Endothelial cell of umbilical vein (primary cell): Measurements from ENCODE around the gene PITPNM2. TPM values are rescaled to one million over a fixed set of nuclear protein-coding genes. Genes with fewer than 3 reads are reported as not detected.

Experiments
- BruUV-seq: library from RNA; stranded (reverse); fragments of 400-500 nt; replicated peaks from 2 replicates; lab custom pipeline; 2021; lab: Mats Ljungman, UMichigan
- CTCF ChIA-PET: fragments of 300-600, 350-600 bp; sonication (Branson Sonifier 250); formaldehyde crosslinking; loops from one replicate; lab custom pipeline; 2021; ENCODE audit warnings: antibody characterized with exemption, inconsistent platforms; lab: Charles Lee
- POLR2A ChIA-PET: fragments of 300-600, 350-600 bp; sonication (Branson Sonifier 250); formaldehyde crosslinking; loops from one replicate; lab custom pipeline; 2021; ENCODE audit warnings: antibody characterized with exemption, inconsistent platforms; lab: Charles Lee
- DNase-seq: peaks from one replicate; pipeline ENCODE4 v3.0.0-alpha.2; 2011; ENCODE audit warnings: low read depth, low spot score
- FAIRE-seq: peaks from 2 replicates; lab custom pipeline; 2011; peaks lifted over from hg19 to GRCh38; lab: Jason Lieb, UNC
- H2AFZ ChIP-seq: 2 replicates; pipeline ENCODE4 v1.6.0; 2012; ENCODE audit warnings: low read depth, low read length, control low read depth, inconsistent platforms
- H3K27ac ChIP-seq: 2 replicates; pipeline ENCODE4 v1.5.1; 2011; ENCODE audit warnings: low read depth, mild to moderate bottlenecking, control low read depth, low read length, moderate library complexity; ENCODE audit not compliant: insufficient read depth
- H3K27me3 ChIP-seq, 2 experiments: 2 replicates each; pipeline versions ENCODE4 v1.6.0 to v1.6.1; 2011; ENCODE audit warnings: low read length in 2 of 2, mixed read lengths in 1 of 2; ENCODE audit not compliant: control insufficient read depth in 2 of 2, insufficient read depth in 2 of 2
- H3K36me3 ChIP-seq, 2 experiments: 2 replicates in 1 of 2; 3 replicates in 1 of 2; pipeline ENCODE4 v1.5.1; 2011; ENCODE audit warnings: low read length in 2 of 2, mild to moderate bottlenecking in 1 of 2, moderate library complexity in 1 of 2; ENCODE audit not compliant: control insufficient read depth in 2 of 2, insufficient read depth in 2 of 2; ENCODE audit errors: extremely low read depth in 1 of 2
- H3K4me1 ChIP-seq: 3 replicates; pipeline ENCODE4 v1.5.1; 2011; ENCODE audit warnings: mild to moderate bottlenecking, low read length; ENCODE audit not compliant: control insufficient read depth, insufficient read depth; ENCODE audit errors: extremely low read depth
- H3K4me2 ChIP-seq: 2 replicates; pipeline ENCODE4 v1.6.1; 2011; ENCODE audit warnings: low read length, control low read depth, mixed read lengths; ENCODE audit not compliant: insufficient read depth
- H3K4me3 ChIP-seq, 3 experiments: fragments of 200-600 bp in 1 of 3; sonication (generic), shearing (Covaris generic) in 1 of 3; replicated peaks in 1 of 3; 2 replicates each; pipeline ENCODE4 v1.5.1; 2011 to 2016; ENCODE audit warnings: control low read depth in 3 of 3, low read length in 3 of 3, mild to moderate bottlenecking in 2 of 3, inconsistent platforms in 1 of 3, low read depth in 1 of 3, moderate library complexity in 1 of 3; ENCODE audit not compliant: insufficient read depth in 1 of 3
- H3K79me2 ChIP-seq: 2 replicates; pipeline ENCODE4 v1.6.0; 2012; ENCODE audit warnings: low read length, inconsistent platforms; ENCODE audit not compliant: control insufficient read depth, insufficient read depth
- H3K9ac ChIP-seq: replicated peaks from 2 replicates; pipeline ENCODE3; 2011; ENCODE audit warnings: low read length, control low read depth; ENCODE audit not compliant: insufficient read depth; ENCODE audit errors: extremely low read depth
- H3K9me1 ChIP-seq: replicated peaks from 3 replicates; pipeline ENCODE4 v1.6.0; 2011; ENCODE audit warnings: mild to moderate bottlenecking, low read length; ENCODE audit not compliant: control insufficient read depth, insufficient read depth; ENCODE audit errors: extremely low read depth
- H3K9me3 ChIP-seq: replicated peaks from 2 replicates; pipeline ENCODE4 v1.5.1; 2012; ENCODE audit warnings: low read length, inconsistent platforms; ENCODE audit not compliant: control insufficient read depth, insufficient read depth
- H4K20me1 ChIP-seq: replicated peaks from 2 replicates; pipeline ENCODE3; 2011; ENCODE audit warnings: mild to moderate bottlenecking, low read length; ENCODE audit not compliant: control insufficient read depth, insufficient read depth; ENCODE audit errors: extremely low read depth
- EZH2 ChIP-seq: IDR thresholded peaks from 2 replicates; pipeline ENCODE4 v1.6.1; 2012; ENCODE audit warnings: borderline replicate concordance, low read depth, mild to moderate bottlenecking, moderate library complexity, low read length, inconsistent platforms; ENCODE audit not compliant: severe bottlenecking
- FOS ChIP-seq: IDR thresholded peaks from 2 replicates; pipeline ENCODE4 v1.6.1; 2011; ENCODE audit warnings: mild to moderate bottlenecking, low read length, moderate library complexity, borderline replicate concordance; ENCODE audit not compliant: insufficient read depth
- GATA2 ChIP-seq: IDR thresholded peaks from 2 replicates; pipeline ENCODE4 v1.7.0; 2011; ENCODE audit warnings: low read depth, mild to moderate bottlenecking, moderate library complexity, mixed read lengths, low read length; ENCODE audit not compliant: insufficient read length, insufficient read depth
- JUN ChIP-seq: IDR thresholded peaks from 2 replicates; pipeline ENCODE4 v1.6.1; 2011; ENCODE audit warnings: borderline replicate concordance, low read depth; ENCODE audit not compliant: insufficient read length, insufficient read depth
- MYC ChIP-seq: IDR thresholded peaks from one replicate; pipeline ENCODE4 v1.6.1; 2011; ENCODE audit warnings: mild to moderate bottlenecking, low read depth, low read length
- POLR2A ChIP-seq: IDR thresholded peaks from 2 replicates; pipeline ENCODE4 v1.6.1; 2012; ENCODE audit warnings: low read depth, mild to moderate bottlenecking, control low read depth, low read length
- POLR2AphosphoS5 ChIP-seq: IDR thresholded peaks from 2 replicates; pipeline ENCODE4 v1.6.1; 2012; ENCODE audit warnings: low read depth, mild to moderate bottlenecking, control low read depth, low read length, moderate library complexity; ENCODE audit not compliant: insufficient read depth
- dilution Hi-C: fragments of 300-500 bp; cut with MboI; formaldehyde crosslinking; loops from one replicate; pipeline ENCODE4 v1.15.0; 2019; ENCODE audit warnings: low sequenced_read_pairs; ENCODE audit not compliant: extremely low pct_ligation_motif_present
- intact Hi-C: fragments of 100-400 bp; cut with micrococcal nuclease; formaldehyde crosslinking; loops from one replicate; pipeline ENCODE4 v1.10.0; 2022
- polyA plus RNA-seq, 4 experiments: library from polyadenylated mRNA; depleted of rRNA in 3 of 4; stranded (reverse) in 3 of 4; unstranded in 1 of 4; fragments of >200 nt; gene quantifications; 2 replicates each; pipeline versions ENCODE4 v1.2.1 to v1.2.3, GENCODE V29; 2011 to 2012; ENCODE audit warnings: missing spikeins in 1 of 4
- total RNA-seq: library from RNA; stranded (reverse); gene quantifications from 2 replicates; pipeline ENCODE4 v1.2.3, GENCODE V29; 2021
- TF ChIP-seq, protein P1 (sequence below), 2 donors: IDR thresholded peaks; 1 replicate in 1 of 2; 2 replicates in 1 of 2; pipeline ENCODE4 v1.5.1; 2011; ENCODE audit warnings: low read length in 2 of 2, mild to moderate bottlenecking in 2 of 2, moderate library complexity in 2 of 2, control low read depth in 1 of 2, inconsistent platforms in 1 of 2, low read depth in 1 of 2; ENCODE audit not compliant: insufficient read depth in 1 of 2; ENCODE audit errors: extremely low read depth in 1 of 2
- TF ChIP-seq, protein P2 (sequence below): IDR thresholded peaks from 2 replicates; pipeline ENCODE4 v1.6.1; 2011; ENCODE audit not compliant: insufficient read depth, insufficient read length

The PITPNM2 gene
- total and polyA plus RNA-seq, 2 donors (not counting 3 experiments of a cell fraction or from before 2014, with no cell fraction given): 4.2 to 15.9 TPM

DNA sequence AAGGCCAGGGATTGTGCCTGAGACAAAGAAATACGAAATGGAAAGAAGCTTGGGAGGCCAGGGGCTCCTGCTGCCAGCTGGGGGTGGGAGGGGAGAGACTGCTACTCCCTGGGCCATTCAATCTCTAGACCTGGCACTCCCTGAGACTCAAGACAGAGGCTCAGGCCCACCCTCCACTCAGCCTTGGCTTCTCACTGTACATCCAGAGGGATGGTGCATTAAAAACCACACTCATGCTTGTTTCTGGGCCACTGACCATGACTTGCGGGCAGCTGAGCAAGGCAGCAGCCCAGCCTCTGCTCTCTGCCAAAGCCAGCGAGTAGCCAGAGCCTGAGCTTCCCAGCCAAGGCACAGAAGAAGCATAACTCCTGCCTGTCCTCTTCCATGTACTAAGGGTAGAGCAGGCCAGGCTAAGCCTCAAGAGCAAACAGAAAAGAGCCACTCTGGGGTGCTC lies 41.5 kb downstream of the PITPNM2 start:
- Histone ChIP-seq H4K20me1 (no peaks in the 10 kb centered on the region), H2AFZ (no peak overlapping the region), H3K79me2 (no peaks in the 10 kb centered on the region), H3K9me3 (no peaks in the 10 kb centered on the region), H3K27ac (no peak overlapping the region), H3K4me2 (no peak overlapping the region), H3K9me1 (no peaks in the 10 kb centered on the region), H3K4me3 (no peak overlapping the region), H3K27me3 (no peaks in the 10 kb centered on the region), H3K4me1 (peaks cover 35% of the 10 kb centered on the region), H3K36me3 (no peaks in the 10 kb centered on the region), H3K9ac (no peak overlapping the region)
- no peak for DNase-seq
- ChIA-PET CTCF (no interaction called here), POLR2A (no interaction called here)
- dilution Hi-C loops: no loop called here
- BruUV-seq: no TSS peak
- intact Hi-C loops: no loop called here
- TF ChIP-seq GATA2 (no peak), JUN (no peak), POLR2A (no peak), POLR2AphosphoS5 (no peak), EZH2 (no peak), FOS (no peak), MYC (no peak)
- TF ChIP-seq, protein P1, sequence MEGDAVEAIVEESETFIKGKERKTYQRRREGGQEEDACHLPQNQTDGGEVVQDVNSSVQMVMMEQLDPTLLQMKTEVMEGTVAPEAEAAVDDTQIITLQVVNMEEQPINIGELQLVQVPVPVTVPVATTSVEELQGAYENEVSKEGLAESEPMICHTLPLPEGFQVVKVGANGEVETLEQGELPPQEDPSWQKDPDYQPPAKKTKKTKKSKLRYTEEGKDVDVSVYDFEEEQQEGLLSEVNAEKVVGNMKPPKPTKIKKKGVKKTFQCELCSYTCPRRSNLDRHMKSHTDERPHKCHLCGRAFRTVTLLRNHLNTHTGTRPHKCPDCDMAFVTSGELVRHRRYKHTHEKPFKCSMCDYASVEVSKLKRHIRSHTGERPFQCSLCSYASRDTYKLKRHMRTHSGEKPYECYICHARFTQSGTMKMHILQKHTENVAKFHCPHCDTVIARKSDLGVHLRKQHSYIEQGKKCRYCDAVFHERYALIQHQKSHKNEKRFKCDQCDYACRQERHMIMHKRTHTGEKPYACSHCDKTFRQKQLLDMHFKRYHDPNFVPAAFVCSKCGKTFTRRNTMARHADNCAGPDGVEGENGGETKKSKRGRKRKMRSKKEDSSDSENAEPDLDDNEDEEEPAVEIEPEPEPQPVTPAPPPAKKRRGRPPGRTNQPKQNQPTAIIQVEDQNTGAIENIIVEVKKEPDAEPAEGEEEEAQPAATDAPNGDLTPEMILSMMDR (IDR thresholded peaks at IDR 0.05; ENCODE audit: extremely low read depth in 1 of 2, insufficient read depth in 1 of 2, low read depth in 1 of 2, low read length in 2 of 2): no peak
- TF ChIP-seq, protein P2, sequence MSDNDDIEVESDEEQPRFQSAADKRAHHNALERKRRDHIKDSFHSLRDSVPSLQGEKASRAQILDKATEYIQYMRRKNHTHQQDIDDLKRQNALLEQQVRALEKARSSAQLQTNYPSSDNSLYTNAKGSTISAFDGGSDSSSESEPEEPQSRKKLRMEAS: no peak
- FAIRE-seq: no peak
